Right renal cortex interstitium (tissue), 3 donors: ENCODE results near the gene VLDLR. TPM values are rescaled to one million over a fixed set of nuclear protein-coding genes. Genes with fewer than 3 reads are reported as not detected.
A peak's percentile ranks its signal among the peaks of the same experiment; 100 is the strongest.

Experiments
- DNase-seq, 3 donors: peaks; one replicate each; pipeline ENCODE4 v3.0.0-alpha.2; 2013; ENCODE audit warnings: low read depth in 3 of 3, low spot score in 2 of 3
- polyA plus RNA-seq, 3 donors: library from polyadenylated mRNA; unstranded; fragments of 120-200 nt; gene quantifications; one replicate each; pipeline ENCODE4 v1.2.1, GENCODE V29; 2013; ENCODE audit not compliant: insufficient read length in 3 of 3

Gene VLDLR
- 10 to 100 TPM; 27.0 to 41.0 (median 34.7) TPM for polyA plus RNA-seq

DNA sequence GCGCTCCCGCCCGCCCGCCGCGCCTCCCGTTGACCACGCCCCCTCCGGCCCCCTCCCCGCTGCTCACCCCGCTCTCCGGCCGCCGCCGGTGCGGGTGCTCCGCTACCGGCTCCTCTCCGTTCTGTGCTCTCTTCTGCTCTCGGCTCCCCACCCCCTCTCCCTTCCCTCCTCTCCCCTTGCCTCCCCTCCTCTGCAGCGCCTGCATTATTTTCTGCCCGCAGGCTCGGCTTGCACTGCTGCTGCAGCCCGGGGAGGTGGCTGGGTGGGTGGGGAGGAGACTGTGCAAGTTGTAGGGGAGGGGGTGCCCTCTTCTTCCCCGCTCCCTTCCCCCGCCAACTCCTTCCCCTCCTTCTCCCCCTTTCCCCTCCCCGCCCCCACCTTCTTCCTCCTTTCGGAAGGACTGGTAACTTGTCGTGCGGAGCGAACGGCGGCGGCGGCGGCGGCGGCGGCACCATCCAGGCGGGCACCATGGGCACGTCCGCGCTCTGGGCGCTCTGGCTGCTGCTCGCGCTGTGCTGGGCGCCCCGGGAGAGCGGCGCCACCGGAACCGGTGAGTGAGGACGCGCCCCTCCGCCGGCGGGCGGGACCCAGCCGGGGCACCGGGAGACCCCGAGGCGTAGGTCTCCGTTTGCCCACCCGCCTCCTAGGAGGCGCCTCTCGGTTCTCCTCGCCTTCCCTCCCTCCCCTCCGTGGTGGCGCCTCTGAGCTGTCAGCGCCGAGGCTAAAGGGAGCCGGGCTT, at the start of gene VLDLR:
Gene VLDLR (plus strand): TSS at position 66 of the 739 bp plus-strand sequence. CDS start 403 bp downstream, at position 469.
- peak in 1 of 3 donors; percentile 51 for DNase-seq

DNA sequence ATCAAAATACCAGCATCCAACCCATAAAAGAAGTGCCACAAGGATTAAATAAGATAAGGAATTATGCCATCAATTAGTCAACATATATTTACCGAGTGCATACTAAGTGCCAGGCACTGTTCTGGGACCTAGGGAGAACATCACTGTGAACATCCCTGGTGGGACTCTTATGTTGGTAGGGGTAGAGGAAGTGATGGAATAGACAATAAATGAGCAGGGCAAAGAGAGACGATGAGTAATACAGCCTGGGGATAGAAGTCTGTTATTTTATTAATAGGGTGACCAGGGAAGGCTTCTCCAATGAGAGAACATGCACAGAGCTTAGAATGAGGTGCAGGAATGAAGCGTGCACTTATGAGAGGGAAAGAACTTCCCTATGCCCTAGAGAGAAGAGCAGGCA, 47.4 kb upstream of the VLDLR start:
- DNase-seq, result no peak

DNA sequence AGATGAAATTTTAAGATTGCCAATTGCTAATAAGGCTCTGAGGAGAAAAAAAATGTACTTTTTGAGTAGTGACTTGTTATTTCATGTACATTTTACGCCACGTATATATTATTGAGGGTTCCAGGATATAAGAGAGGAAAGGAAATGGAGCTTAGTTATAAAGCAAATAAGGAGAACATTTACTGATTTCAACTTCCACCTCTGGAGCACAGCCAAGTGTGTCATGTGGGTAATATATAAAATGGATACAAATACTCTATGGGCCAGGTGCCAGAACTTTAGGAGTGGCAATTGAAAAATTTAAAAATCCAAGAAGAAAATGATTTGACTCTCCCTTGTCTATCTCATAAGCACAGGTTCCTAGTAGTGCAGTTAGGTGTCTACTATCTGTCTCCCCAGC, 45.0 kb upstream of the VLDLR start:
- DNase-seq, result no peak

DNA sequence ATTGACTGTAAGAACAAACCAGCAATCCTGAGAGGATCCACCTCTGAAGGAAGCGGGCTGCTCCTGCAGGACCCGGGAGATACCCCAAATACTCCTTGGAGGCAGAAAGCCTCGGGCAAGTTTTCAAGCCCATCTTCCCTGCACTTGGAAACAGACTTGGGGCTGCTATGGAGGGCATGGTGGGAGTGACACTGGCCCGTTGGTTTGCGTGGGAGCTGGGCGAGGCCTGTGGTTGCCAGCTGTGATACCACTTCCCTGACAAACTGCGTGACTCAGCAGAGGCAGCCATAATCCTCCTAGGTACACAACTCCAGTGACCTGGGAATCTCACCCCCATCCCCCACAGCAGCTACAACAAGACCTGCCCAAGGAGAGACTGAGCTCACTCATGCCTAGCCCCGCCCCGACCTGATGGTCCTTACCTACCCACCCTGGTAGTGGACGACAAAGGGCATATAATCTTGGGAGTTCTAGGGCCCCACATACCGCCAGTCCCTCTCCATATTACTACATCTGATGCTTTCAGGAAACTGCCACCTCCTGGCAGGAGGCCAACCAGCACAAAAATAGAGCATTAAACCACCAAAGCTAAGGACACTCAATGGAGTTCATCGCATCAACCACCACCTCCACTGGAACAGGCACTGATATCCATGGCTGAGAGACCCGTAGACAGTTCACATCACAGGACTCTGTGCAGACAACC, 38.1 kb upstream of the VLDLR start:
- DNase-seq, result no peak

DNA sequence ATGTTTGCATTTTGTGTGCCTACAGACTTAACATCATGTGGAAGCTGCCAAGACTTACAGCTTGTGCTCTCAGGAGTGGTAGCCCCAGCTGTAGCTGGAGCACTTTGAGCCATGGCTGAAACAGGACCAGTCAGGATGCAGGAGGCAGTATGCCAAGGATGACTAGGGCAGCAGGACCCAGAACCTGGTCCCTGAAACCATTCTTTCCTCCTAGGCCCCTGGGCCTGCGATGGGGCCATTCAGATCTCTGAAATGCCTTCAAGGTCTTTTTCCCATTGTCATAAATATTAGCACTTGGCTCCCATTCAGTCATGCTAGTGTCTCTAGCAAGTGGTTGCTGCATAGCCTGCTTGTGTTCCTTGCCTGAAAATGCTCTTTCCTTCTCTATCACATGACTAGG, 29.6 kb upstream of the VLDLR start:
- DNase-seq, result no peak

DNA sequence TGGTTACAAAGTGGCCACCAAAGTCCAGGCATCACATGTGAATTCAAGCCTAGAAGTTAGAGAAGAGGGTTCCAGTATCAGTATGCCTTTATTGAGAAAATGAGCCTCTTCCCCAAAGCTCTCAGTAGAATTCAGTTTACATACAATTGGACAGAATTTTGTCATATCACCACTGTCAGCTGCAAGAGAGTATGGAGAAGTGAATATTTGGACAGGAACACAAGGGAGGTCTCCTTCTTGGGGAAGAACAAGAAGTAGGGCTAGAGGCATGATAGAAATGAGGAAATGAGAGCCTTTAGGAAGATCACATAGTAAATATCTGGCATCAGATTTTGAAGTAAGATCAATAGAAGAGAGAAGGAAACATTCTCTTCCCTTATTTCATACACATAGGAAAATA, 27.8 kb upstream of the VLDLR start:
- DNase-seq, result no peak

DNA sequence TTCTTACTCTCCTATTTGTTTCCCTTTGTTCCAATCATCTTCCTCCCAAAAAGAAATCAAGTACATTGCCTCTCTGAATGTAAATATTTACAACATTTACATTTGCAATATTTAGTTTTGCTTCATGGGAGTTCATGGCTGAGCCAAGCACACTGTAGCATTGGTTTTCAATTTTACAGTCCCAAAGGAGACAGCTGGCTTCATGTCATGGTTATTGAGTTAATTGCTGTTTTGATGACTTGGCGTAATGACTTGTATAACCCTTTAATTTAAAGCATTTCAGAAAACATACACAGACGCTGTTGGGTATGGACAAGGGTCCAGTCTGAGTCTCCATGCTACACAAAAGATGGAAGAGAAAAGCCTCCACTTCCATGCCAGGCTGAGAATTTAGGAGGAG, 25.6 kb upstream of the VLDLR start:
- DNase-seq, result no peak

DNA sequence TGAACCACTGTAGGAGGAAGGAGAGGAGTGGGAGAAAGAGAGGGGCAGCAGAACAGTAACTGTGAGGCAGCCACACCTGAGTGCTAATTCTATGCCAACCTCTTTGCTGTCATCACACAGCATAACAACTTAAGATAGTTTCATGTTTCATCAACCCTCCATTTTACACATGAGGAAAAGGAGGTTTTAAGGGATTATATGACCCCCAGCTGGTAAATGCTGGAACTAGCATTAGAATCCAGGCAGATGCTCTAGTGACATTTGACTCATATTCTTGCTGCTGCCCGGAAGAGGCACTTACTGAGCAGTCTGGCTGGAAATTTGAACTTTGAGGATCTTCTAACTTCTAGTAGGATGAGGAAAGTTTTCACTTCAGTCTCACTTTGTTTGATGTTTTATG, 24.1 kb upstream of the VLDLR start:
- no peak for DNase-seq

DNA sequence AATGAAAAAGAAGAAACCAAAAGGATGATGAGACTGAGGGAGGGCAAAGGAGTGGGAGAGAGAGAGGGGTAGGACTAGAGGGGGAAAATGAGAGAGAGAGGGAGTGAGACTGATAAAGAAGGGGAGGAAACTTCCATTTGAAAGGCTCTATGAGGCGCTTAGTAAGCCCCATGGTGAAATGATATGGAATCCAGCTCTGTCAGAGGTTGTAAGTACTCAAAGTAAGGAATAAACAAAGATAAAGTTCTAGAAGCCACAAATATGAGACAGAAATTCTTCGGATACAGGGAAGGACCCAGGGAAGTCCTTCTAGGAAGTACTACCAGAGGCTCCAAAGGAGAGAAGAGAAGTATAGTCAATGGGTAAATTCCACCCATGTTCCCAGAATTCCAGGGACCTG, 21.7 kb upstream of the VLDLR start:
- DNase-seq, result no peak

DNA sequence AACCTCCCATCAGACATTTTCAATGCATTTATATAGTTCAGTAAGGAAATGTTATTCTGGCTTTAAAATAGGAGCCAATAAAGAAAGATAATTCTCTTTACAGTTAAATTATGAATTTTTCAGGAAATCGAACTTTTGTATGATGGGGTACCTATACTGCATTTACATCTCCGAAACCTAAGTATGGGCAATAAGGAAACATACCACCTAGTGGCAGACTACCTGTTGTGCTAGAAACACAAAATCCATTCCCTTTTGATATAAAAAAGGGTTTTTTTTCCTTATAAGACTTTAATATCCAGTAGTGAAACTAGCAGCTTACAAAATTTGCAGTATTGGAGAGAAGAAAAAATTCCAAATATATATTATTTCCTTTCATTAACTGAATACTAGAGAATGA, 21.3 kb upstream of the VLDLR start:
- no peak for DNase-seq

DNA sequence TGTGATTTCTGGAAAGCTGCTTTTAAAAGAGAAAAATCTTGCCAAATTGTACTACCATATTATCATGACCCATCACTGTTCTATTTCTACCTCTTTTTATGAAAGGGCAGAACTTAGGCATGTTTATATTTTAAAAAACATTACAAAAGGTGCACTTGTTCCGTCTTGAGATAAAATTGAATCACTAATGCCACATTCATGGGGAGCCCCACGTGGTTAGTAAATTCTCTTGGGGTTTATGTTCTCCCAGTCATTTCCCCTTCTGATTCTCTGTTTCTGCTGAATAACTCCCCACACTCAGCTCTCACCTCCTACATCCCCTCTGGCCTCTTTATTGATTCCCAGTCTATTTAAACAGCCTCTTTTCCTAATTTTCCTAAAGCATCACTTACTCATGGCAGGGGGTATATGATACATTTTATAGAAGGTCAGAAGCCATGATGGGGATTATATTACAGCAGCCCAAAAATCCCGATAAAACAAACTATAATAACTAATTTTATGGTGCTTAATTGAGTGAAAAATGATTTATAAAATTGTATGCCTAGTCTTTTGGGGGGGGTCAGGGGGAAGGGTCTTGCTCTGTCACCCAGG, 19.7 kb upstream of the VLDLR start:
- no peak for DNase-seq

DNA sequence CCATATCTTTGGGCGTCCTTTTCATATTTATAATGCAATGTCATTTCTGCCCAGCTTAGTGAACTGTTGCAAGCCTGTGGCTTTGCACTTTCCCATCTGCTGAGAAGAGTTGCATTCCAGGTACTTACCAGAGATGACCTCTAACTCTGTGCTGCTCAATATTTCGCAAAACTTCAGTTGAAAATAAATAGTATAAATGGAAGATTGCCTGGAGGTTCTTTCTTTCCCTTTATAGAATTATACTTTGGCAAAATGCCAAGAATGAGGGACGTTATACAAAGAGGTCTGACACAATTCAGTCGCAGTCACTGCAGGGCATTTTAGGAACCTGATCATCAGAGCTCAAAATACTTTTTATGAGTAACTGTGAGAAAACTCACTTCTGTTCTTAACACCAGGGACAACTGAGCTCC, 18.9 kb upstream of the VLDLR start:
- DNase-seq, result no peak

DNA sequence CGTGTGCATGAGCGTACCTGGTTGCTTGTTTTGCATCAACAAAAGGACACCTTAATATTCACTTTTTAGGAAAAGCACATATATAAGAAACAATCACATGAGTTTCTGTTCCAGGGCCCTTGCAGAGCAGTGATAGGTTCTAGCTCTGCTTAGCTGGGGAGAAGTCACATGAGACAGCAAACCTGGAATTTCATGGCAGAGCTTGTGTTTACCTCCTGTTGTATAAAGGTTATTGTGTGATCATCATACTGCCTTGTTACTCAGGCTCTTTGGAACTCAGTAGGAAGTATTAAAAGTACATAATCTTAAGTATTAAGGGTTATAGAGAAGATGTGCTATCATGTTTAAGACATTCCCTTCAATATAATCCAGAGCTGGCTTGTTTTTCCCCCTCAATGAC, 18.0 kb upstream of the VLDLR start:
- DNase-seq, result no peak

DNA sequence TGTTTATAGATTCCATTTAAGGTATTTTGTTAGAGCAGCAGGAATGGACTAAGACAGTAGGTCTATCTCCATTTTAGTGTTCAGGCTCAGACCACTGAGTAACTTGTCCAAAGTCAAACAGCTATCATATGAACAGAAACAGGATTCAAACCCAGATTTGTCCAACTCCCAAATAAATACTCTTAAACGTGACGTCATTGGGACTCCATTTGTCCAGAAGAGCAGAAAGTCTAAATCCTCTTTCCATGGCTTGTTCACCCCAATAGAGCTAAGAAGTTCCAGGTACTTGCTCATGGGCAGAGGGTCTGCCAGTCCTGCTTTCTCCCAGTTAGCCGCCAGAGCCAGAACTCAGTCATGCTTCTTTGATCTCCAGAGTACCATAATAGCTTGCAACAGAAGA, 16.3 kb upstream of the VLDLR start:
- no peak for DNase-seq

DNA sequence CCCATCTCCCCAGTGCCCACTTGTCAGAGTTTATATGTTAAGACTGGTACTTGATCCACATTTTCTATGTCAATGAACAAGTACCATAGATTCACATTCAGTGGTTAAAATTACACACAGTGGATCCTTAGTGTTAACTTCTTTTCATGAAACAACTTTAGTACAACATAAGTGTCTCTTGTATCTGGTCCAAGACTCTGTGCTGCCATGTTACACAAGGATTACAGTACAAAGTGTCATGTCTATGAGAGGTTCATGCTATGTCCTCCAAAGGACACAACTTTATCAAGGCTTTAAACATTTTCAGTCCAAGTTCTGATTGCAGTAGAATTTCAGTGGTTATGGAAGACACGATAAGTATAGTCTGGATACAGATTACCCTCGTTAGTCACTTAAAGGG, 13.3 kb upstream of the VLDLR start:
- DNase-seq, result no peak

DNA sequence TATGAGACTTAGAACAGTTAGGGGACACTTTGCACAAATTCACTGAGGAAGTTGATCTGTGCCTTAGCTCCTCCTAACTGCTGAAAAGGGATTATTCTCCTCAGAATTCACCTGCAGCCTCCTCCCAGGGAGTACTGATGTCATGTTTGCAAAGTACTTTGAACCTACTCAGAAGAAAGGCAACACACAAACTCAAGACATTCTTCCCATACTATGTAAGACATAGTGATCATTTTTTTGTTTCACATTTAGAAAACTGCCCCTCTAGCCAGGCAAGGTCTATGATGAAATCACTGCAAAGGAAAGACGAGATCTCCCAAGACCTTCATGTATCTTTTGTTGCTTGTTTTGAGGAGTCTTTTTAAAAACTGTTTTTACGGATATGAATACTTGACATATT, 10.6 kb upstream of the VLDLR start:
- no peak for DNase-seq

DNA sequence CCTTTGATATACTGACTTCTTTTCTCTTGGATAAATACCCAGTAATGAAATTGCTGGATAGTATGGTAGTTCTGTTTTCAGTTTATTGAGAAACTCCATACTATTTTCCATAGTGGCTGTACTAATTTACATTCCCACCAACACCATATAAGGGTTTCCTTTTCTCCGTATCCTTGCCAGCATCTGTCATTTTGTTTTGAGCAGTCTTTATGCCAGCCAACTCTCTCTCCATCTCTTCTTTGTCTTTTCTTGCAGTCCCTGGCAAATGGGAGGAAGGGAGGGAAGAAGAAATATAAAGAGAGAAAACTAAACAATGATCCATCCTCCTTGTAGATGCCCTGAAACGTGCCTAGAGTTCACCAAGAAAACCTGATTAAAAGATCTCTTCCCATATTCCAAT, 9.6 kb upstream of the VLDLR start:
- DNase-seq, result no peak

DNA sequence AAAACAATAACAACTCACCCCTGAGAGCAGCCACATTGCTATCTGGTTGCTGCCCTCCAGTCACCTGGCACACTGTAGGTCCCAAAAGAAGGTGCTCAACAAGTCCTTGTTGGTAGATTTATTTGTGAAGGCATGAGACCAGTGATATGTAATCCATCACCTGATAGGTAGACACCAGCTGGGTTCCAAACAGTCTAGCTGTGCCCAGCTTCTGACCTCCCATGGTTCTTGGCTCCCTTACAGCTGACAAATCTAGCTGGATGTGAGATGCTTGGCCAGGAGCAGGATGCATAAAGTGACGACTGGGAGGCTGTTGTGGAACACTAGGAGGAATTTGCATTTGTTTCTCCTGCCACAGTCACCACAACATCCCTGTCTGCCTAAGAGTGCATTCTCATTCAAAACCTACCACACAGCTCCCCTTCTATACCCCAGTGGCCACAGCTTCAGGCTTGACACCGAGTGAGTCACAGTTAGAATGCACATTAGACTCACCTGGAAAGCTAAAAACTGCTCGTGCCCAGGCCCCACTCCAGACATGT, 7.8 kb upstream of the VLDLR start:
- no peak for DNase-seq

DNA sequence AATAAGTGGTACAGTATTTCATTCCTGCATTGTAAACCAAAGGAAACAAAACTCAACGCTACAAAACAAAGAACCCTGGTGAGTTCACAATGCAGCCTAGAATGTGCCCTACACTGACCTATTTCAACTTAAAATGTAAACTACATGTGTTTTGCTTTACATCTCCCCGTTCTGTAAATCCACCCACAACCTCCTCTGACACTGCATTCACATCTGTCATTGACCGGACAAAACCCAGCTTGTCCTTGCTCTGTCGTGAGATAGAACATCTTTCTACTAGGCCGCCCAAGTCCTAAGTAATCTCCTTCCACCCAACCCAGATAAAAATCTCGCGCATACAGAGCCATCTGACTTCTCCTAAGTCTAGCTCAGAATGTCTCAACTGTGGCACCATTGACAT, 6.1 kb upstream of the VLDLR start:
- DNase-seq, result peak in 1 of 3 donors; percentile 39

DNA sequence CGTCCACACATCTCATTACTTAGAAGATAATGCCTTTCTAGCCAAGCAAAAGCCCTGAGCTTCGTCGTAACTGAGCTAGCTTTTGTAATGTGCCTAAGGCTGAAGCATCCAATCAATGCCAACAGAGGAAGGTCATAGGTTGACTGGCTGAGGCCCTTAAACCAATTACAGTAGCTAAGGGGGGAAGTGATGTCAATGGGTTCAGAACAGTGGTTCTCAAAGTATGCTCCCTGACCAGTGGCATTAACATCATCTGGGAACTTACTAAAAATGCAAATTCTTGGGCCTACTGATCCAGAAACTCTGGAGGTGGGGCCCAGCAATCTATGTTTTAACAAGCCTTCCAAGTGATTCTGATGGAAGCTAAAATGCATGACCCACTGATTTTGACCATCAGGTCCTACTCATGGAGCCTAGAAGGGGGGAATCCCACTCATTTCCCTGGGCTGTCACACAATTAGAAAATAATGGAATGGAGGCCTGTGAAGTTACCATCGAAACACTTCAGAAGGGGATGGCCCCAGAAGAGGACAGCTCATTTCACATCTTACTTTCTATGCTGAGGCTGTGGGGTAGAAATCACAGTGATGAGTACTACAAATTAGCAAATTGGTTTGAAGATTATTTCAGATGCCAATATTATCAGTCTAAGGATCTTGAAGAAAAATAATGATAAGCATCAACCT, 4.8 kb upstream of the VLDLR start:
- DNase-seq, result no peak

DNA sequence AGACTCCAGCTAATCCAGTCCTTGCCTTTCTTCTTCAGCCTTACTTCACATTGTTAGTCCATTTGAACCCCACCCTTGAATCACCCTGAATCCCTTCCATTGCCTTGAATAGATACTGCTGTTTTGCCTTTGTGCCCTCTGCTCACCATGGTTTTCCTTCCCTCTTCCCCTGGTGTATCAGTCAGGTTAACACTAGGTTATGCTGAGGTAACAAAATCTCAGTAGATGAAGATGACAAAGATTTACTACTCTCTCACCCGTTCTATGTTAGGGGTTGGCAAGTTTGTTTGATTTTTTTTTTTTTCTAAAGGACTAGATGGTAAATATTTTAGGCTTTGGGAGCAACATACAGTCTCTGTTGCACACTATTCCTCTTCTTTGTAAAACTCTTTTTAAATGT, 3.3 kb upstream of the VLDLR start:
- DNase-seq, result no peak
